Activated T-cell treated with anti-CD3 and anti-CD28 coated beads, Interleukin-2, amount 50 U/mL, for 24 hours (primary cell): ENCODE results near the gene PTCD2.

Source experiments
- DNase-seq: peaks from one replicate; pipeline ENCODE4 v3.0.0-alpha.2; 2020
- H3K27ac Mint-ChIP-seq: 2 replicates; pipeline ENCODE4 v1.8.0; 2020; ENCODE audit warnings: mild to moderate bottlenecking, mixed read lengths
- H3K27me3 Mint-ChIP-seq: 2 replicates; pipeline ENCODE4 v1.8.0; 2020; ENCODE audit warnings: mixed read lengths
- H3K36me3 Mint-ChIP-seq: 2 replicates; pipeline ENCODE4 v1.8.0; 2020; ENCODE audit warnings: low read depth, mixed read lengths
- H3K4me1 Mint-ChIP-seq: 2 replicates; pipeline ENCODE4 v1.8.0; 2020; ENCODE audit warnings: low read depth, mixed read lengths
- H3K4me3 Mint-ChIP-seq: 2 replicates; pipeline ENCODE4 v1.8.0; 2020; ENCODE audit warnings: mild to moderate bottlenecking, moderate library complexity, mixed read lengths
- H3K9me3 Mint-ChIP-seq: 2 replicates; pipeline ENCODE4 v1.8.0; 2020; ENCODE audit warnings: mixed read lengths

PTCD2 gene, protein sequence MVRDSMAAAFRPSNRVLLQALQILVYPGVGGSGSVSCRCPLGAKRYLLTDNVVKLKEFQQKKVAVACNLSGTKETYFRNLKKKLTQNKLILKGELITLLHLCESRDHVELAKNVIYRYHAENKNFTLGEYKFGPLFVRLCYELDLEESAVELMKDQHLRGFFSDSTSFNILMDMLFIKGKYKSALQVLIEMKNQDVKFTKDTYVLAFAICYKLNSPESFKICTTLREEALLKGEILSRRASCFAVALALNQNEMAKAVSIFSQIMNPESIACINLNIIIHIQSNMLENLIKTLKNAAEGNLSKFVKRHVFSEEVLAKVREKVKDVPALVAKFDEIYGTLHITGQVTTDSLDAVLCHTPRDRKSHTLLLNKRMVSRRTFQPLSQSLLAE

DNA sequence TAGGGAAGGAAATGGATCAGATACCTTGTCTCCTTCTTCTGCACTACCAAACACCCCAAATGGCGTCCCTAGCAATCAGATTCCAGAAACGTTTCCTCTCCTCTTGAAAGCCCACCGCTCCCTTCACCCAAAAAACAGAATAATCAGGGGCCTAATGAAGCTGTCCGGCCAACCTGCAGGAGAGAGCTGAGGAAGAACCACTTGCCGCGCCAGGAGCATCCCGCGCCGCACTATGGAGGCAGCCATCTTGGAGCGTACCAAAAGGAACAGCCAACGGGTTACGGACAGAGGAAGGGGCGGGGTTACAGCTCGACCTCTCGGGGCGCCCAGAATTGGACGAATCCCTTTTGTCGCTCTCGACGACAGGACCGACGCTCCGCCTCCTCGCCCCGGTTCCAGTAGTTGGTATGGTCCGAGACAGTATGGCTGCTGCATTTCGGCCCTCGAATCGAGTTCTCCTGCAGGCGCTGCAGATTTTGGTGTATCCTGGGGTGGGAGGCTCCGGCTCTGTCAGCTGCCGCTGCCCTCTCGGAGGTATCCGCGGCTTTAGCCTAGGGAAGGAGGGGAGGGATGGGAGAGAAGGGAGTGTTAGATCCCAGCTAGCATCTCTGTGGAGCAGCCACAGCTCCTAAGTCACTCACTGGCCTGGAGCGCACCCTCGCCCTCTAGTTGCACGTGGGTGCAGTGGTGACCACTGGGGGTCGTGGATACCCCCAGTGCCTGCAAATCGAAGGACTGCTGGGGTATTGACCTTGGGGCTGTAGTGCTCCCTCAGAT, at the start of gene PTCD2, which contains the start of gene MRPS27:
Gene PTCD2 (plus strand): TSS at position 398 of the 777 bp plus-strand sequence. CDS start 10 bp downstream, at position 408.
Gene MRPS27 (minus strand): TSS at position 265 of the 777 bp plus-strand sequence. CDS start 19 bp downstream, at position 246.
- H3K4me3 Mint-ChIP-seq, result peak within 1 kb of the TSS; percentile 92
- no peaks in the 10 kb centered on the region for H3K9me3 Mint-ChIP-seq
- no peaks in the 10 kb centered on the region for H3K27me3 Mint-ChIP-seq
- H3K36me3 Mint-ChIP-seq, result peaks cover 74% of the 10 kb centered on the region
- peak; percentile 93 for DNase-seq
- H3K4me1 Mint-ChIP-seq, result peaks cover 47% of the 10 kb centered on the region
- peak within 1 kb of the TSS; percentile 94 for H3K27ac Mint-ChIP-seq

DNA sequence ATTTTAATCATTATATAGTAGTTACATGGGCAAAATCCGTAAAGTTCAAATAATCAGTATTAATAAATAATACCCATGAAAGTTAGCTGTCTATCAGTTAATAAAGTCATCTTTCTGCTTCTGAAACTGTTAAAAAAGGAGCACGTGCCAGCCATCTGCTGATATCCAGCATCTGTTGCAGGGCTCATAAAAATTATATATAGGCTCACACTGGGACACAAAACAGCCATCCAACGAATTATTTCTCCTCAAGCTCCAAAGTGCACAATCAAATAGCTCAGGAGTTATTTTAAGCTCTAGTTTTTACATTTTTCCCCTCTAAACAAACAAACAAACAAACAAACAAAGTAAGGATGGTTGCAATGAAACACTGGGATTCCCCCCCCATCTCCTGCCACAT, 48.5 kb upstream of the PTCD2 start:
- Mint-ChIP-seq H3K36me3 (peaks cover 67% of the 10 kb centered on the region), H3K4me1 (peaks cover 4% of the 10 kb centered on the region), H3K27ac (no peak overlapping the region), H3K27me3 (no peaks in the 10 kb centered on the region), H3K9me3 (no peaks in the 10 kb centered on the region), H3K4me3 (no peak overlapping the region)
- DNase-seq, result no peak

DNA sequence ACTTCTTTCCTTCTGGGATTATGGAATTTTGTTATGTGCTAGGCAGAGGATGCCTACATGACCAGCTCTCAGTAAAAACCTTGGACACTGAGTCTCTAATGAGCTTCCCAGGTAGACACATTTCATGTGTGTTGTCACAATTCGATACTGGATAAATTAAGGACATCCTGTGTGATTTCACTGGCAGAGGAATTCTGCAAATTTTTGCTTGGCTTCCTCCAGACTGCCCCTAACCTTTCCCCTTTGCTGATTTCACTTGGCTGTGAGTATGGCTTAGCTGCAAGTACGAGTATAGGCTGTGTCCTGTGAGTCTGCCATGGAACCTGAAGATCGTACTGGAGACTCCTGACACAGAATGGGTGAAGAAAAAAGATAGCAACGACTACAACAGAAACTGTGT, 47.8 kb upstream of the PTCD2 start:
- no peak overlapping the region for H3K4me3 Mint-ChIP-seq

DNA sequence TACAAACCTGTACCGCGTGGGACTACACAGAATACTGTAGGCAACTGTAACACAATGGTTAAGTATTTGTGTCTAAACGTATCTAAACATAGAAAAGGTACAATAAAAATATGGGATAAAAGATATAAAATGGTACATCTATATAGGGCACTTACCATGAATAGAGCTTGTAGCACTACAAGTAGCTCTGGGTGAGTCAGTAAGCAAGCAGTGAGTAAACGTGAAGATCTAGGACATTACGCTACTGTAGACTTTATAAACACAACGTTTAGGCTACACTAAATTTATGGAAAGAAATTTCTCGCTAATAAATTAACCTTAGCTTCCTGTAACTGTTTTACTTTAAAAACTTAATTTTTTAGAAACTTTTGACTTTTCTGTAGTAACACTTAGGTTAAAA, 46.6 kb upstream of the PTCD2 start:
- DNase-seq, result no peak
- Mint-ChIP-seq H3K4me1 (peaks cover 4% of the 10 kb centered on the region), H3K36me3 (peaks cover 69% of the 10 kb centered on the region), H3K9me3 (peaks cover 2% of the 10 kb centered on the region), H3K27me3 (no peaks in the 10 kb centered on the region), H3K27ac (no peak overlapping the region), H3K4me3 (no peak overlapping the region)

More for the DNA sequence above, 47.8 kb upstream of the PTCD2 start:
- peaks cover 4% of the 10 kb centered on the region for H3K4me1 Mint-ChIP-seq
- no peaks in the 10 kb centered on the region for H3K9me3 Mint-ChIP-seq
- peaks cover 67% of the 10 kb centered on the region for H3K36me3 Mint-ChIP-seq
- H3K27ac Mint-ChIP-seq, result no peak overlapping the region
- DNase-seq, result no peak
- H3K27me3 Mint-ChIP-seq, result no peaks in the 10 kb centered on the region

DNA sequence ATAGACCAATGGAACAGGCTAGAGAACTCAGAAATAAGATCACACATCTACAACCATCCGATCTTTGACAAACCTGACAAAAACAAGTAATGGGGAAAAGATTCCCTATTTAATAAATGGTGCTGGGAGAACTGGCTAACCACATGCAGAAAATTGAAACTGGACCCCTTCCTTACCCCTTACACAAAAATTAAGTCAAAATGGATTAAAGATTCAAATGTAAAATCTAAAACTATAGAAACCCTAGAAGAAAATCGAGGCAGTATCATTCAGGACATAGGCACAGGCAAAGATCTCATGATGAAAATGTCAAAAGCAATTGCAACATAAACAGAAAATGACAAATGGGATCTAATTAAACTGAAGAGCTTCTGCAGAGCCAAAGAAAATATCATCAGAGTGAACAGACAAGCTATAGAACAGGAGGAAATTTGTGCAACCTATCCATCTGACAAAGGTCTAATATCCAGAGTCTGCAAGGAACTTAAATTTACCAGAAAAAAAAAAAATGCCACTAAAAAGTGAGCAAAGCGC, 43.9 kb upstream of the PTCD2 start:
- Mint-ChIP-seq H3K36me3 (peaks cover 75% of the 10 kb centered on the region), H3K4me3 (no peak overlapping the region), H3K27ac (no peak overlapping the region), H3K27me3 (no peaks in the 10 kb centered on the region), H3K9me3 (peaks cover 4% of the 10 kb centered on the region), H3K4me1 (peaks cover 6% of the 10 kb centered on the region)
- no peak for DNase-seq

DNA sequence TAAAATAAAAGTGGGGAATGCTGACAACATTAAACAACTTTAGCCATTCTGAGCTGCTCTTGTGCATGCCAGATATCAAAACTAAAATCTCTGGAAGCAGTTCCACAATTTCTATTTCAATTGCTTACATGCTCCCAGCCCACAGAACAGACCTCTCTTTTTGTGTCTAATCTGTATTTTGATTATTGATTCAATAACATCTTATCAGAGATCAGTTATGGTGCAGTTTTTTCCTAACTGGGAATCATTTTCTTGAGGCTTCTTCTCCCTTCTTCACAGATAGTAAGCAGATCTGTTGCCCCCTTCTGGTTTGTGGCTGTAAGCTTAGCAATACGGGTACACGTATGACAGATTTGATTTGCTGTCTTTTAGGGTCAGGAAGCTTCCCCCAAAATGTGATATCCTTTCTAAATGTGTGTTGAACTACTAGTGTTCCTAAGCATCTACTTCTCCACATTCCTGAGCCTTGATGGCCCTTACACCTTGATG, 39.5 kb upstream of the PTCD2 start:
- peaks cover 4% of the 10 kb centered on the region for H3K9me3 Mint-ChIP-seq
- no peak for DNase-seq
- H3K36me3 Mint-ChIP-seq, result peaks cover 87% of the 10 kb centered on the region
- no peak overlapping the region for H3K27ac Mint-ChIP-seq
- H3K4me1 Mint-ChIP-seq, result peaks cover 5% of the 10 kb centered on the region
- H3K27me3 Mint-ChIP-seq, result no peaks in the 10 kb centered on the region
- no peak overlapping the region for H3K4me3 Mint-ChIP-seq

DNA sequence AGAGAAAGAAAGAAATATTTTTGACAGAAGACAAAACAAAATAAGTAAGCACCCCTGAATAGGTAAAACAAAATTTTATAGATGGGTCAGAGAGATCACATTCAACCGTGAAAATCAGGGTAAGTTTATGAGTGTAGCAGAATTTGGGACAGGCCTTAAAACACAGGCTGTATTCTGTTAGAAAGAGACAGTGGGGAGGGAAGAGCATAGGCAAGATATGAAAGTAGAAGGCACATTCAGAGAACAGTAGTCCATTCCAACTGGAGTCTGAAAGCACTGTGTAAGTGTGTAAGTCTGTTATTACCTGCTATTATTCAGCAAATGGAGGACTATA, 38.8 kb upstream of the PTCD2 start:
- H3K4me3 Mint-ChIP-seq, result no peak overlapping the region
- peaks cover 4% of the 10 kb centered on the region for H3K9me3 Mint-ChIP-seq
- peaks cover 87% of the 10 kb centered on the region for H3K36me3 Mint-ChIP-seq
- DNase-seq, result no peak
- H3K27ac Mint-ChIP-seq, result no peak overlapping the region
- peaks cover 3% of the 10 kb centered on the region for H3K4me1 Mint-ChIP-seq
- H3K27me3 Mint-ChIP-seq, result no peaks in the 10 kb centered on the region

DNA sequence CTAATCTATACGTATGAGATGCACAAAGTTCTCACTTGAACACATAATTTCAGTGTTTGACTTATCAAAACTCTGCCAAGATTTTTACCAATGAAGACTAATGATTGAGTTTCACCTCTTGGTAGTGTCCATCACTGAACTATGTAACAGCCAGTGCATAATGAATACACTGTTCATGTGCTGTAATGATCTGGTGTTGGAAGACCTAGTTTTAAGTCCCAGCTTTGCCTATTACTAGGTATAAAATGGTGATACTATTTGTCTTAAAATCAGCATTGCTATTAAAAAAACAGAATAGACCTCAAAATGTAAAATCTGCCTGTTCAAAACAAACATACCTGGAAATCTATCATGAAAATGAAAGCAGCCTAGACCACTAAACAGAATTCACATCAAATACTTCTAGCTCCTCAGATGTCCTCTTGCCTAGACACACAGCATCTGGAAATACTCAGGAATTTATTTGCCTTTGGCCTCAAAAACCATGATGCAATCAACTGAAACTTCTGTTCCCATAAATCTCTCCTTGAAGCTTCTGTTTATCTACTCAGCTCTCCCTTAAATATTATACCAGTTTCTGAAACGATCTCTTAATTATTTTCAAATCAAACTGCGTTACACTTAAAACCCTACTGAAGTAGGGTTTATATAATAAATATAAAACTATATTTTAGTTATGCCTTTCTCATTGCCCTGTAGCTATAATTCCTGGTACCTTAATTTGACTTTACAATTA, 38.2 kb upstream of the PTCD2 start:
- Mint-ChIP-seq H3K9me3 (peaks cover 4% of the 10 kb centered on the region), H3K27ac (no peak overlapping the region), H3K4me1 (peaks cover 3% of the 10 kb centered on the region), H3K27me3 (no peaks in the 10 kb centered on the region), H3K36me3 (peaks cover 86% of the 10 kb centered on the region), H3K4me3 (no peak overlapping the region)
- DNase-seq, result no peak

DNA sequence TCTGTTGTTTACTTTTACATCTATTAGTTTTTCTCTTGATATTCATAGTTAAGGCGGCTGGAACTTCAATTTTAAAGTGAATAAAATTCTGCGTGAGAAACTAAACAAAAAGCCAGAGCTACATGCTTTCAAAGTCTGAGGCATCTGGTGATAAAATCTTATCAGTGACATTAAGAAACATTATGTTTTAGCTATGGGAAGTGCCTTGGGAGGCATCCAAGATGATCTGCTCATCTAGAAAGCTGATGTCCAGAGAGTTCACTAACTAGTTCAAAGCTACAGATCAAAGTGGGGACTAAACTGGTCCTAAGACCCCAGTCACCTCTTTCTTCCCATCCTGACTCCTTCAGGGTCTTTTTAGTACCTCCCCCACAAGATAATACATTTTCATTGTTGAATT, 37.3 kb upstream of the PTCD2 start:
- Mint-ChIP-seq H3K27ac (no peak overlapping the region), H3K4me3 (no peak overlapping the region), H3K36me3 (peaks cover 86% of the 10 kb centered on the region), H3K4me1 (peaks cover 3% of the 10 kb centered on the region), H3K9me3 (peaks cover 4% of the 10 kb centered on the region), H3K27me3 (no peaks in the 10 kb centered on the region)
- DNase-seq, result no peak

DNA sequence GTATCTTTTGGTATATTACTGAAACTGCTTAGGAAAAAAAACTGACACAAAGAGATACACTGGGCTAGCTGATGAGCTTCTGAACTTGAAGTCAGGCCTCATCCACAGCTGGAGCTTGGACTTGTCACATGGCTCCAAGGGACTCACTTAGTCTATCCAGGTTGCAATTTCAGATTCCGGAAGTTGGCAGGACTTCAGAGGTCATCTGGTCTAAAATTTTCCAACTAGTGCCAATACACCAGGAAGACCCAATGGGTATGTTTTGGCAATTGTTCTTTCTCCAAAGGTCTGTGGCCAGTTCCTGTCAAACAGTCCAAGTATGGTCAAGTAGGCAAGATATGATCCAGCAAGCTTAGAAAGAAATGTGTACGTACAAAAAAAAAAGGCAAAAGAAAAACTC, 36.8 kb upstream of the PTCD2 start:
- H3K27me3 Mint-ChIP-seq, result no peaks in the 10 kb centered on the region
- H3K4me1 Mint-ChIP-seq, result peaks cover 3% of the 10 kb centered on the region
- no peak overlapping the region for H3K4me3 Mint-ChIP-seq
- H3K27ac Mint-ChIP-seq, result no peak overlapping the region
- H3K9me3 Mint-ChIP-seq, result peaks cover 3% of the 10 kb centered on the region
- DNase-seq, result no peak
- peaks cover 87% of the 10 kb centered on the region for H3K36me3 Mint-ChIP-seq

DNA sequence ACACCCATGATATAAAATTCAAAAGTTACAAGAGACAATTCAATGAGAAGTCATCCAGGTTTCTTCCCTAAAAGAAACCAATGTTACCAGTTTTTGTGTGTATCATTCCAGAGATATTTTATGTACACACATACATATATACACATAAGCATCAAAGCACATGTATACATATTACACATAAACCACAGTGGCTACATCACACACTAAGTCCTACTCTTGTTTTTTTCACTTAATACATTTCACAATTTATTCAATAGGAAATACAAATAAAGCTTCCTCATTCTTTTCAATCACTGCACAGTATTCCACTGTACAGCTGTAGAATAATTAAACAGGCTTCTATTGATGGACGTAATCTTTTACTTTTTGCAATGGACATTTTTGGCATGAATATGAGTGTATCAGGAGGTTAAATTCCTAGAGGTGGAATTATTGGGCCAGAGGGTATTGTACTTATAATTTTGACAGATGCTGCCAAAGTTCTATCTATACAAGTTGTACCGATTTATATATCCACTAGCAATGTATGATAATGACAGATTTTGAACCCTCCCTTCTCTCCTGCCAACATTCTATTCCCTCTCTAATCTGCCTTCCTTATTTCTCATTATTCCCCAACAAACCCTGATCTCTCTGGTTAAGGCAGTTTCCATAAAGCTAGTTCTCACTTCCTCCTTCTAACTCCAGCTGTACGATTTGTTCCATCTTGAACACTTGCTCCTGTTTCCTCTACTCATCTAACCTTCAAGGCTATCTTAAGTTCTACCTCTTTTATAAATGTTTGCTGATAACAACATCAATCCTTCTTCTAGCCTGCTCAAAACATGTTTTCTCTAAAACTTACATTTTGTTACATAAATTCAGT, 35.4 kb upstream of the PTCD2 start:
- peaks cover 87% of the 10 kb centered on the region for H3K36me3 Mint-ChIP-seq
- no peak overlapping the region for H3K27ac Mint-ChIP-seq
- H3K9me3 Mint-ChIP-seq, result no peaks in the 10 kb centered on the region
- DNase-seq, result no peak
- H3K27me3 Mint-ChIP-seq, result no peaks in the 10 kb centered on the region
- H3K4me3 Mint-ChIP-seq, result no peak overlapping the region
- no peaks in the 10 kb centered on the region for H3K4me1 Mint-ChIP-seq

DNA sequence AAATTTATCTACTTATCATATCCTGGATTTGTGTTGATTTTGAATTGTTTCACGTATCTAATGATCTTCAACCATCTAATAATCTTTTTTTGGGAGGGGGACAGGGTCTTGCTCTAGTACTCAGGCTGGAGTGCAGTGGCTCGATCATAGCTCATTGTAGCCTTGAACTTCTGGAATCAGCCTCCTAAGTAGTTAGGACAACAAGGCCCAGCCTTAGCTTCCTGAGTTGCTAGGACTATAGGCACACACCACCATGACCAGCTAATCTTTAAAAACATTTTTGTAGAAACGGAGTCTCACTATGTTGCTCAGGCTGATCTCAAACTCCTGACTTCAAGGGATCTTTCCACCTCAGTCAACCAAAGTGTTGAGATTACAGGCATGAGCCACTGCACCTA, 34.8 kb upstream of the PTCD2 start:
- Mint-ChIP-seq H3K9me3 (no peaks in the 10 kb centered on the region), H3K27ac (no peak overlapping the region), H3K27me3 (no peaks in the 10 kb centered on the region), H3K4me1 (no peaks in the 10 kb centered on the region), H3K4me3 (no peak overlapping the region), H3K36me3 (peaks cover 89% of the 10 kb centered on the region)
- no peak for DNase-seq

DNA sequence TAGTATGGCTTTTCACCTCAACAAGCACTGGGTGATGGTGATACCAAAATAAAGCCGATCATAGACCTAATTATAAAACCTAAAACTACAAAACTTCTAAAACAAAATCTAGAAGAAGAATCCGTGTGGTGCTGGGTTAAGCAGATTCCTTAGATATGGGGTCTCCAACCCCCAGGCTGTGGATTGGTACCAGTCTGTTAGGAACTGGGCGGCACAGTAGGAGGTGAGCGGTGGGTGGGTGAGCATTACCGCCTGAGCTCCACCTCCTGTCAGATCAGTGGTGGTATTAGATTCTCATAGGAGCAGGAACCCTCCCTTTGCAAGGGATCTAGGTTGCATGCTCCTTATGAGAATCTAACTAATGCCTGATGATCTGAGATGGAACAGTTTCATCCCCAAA, 33.4 kb upstream of the PTCD2 start:
- Mint-ChIP-seq H3K27ac (no peak overlapping the region), H3K4me3 (no peak overlapping the region), H3K36me3 (peaks cover 91% of the 10 kb centered on the region), H3K9me3 (no peaks in the 10 kb centered on the region), H3K4me1 (no peaks in the 10 kb centered on the region), H3K27me3 (no peaks in the 10 kb centered on the region)
- no peak for DNase-seq
